ENCODE data around the gene ITGAX.

DNA sequence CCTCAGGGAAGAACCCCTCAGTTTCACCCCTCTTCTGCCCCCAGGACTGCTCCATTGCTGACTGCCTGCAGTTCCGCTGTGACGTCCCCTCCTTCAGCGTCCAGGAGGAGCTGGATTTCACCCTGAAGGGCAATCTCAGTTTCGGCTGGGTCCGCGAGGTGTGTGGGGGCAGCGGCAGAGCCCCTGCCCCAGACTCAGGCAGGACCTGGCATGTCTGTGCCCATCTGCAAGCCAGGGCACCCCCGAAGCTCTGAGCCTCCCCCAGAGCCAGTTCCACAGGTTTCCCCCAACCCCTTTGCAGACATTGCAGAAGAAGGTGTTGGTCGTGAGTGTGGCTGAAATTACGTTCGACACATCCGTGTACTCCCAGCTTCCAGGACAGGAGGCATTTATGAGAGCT, 68.8 kb downstream of the ITGAX start:
- no peak for TF ChIP-seq CTCF (conservative IDR thresholded peaks at IDR 0.05 in 1 of 2, IDR thresholded peaks at IDR 0.05 in 1 of 2; ENCODE audit: low read depth in 1 of 2, low read length in 2 of 2)
- TF ChIP-seq EZH2 (IDR thresholded peaks at IDR 0.05; ENCODE audit: low read length, missing control alignments), result no peak
